Measurements from ENCODE around the gene ACHE. TPM values are rescaled to one million over a fixed set of nuclear protein-coding genes. Genes with fewer than 3 reads are reported as not detected.

Gene ACHE
- total and polyA plus RNA-seq, 2 donors from 2014 or later = 1.6 to 3.6 TPM

GRCh38 chr7:100887516-100888290, 8.0 kb downstream of the ACHE start:
- Histone ChIP-seq H3K4me1 (ENCODE audit: control insufficient read depth in 2 of 3, insufficient read depth in 2 of 3, low read depth in 1 of 3, low read length in 3 of 3) (peaks cover 0 to 18% (median 4%) of the 10 kb centered on the region in 3 donors), H3K4me3 (ENCODE audit: low read length in 3 of 3) (no peak overlapping the region), H3K27me3 (ENCODE audit: control insufficient read depth, insufficient read depth, low read length) (no peaks in the 10 kb centered on the region), H3K36me3 (ENCODE audit: control insufficient read depth in 2 of 3, insufficient read depth in 3 of 3, low read length in 3 of 3) (peaks cover 16 to 57% (median 33%) of the 10 kb centered on the region in 3 donors), H3K9ac (ENCODE audit: low read length in 3 of 3) (no peak overlapping the region), H3K27ac (ENCODE audit: low read depth in 2 of 2, low read length in 2 of 2) (peak overlapping the region in 1 of 2 donors; percentile 18), H3K9me3 (ENCODE audit: control insufficient read depth in 2 of 3, insufficient read depth in 1 of 3, low read length in 3 of 3) (no peaks in the 10 kb centered on the region)
- TF ChIP-seq CTCF (IDR thresholded peaks at IDR 0.05; ENCODE audit: borderline replicate concordance, extremely low read depth, insufficient read depth) = no peak
- FAIRE-seq = no peak
- intact Hi-C loops (cut with DNase I) = no loop called here
- DNase-seq = peak in 2 of 5 donors; percentile 64 to 78

GRCh38 chr7:100886936-100887515, 8.7 kb downstream of the ACHE start:
- intact Hi-C loops (cut with DNase I) = no loop called here
- Histone ChIP-seq H3K4me1 (ENCODE audit: control insufficient read depth in 2 of 3, insufficient read depth in 2 of 3, low read depth in 1 of 3, low read length in 3 of 3) (peaks cover 0 to 18% (median 4%) of the 10 kb centered on the region in 3 donors), H3K9me3 (ENCODE audit: control insufficient read depth in 2 of 3, insufficient read depth in 1 of 3, low read length in 3 of 3) (no peaks in the 10 kb centered on the region), H3K36me3 (ENCODE audit: control insufficient read depth in 2 of 3, insufficient read depth in 3 of 3, low read length in 3 of 3) (peaks cover 16 to 58% (median 34%) of the 10 kb centered on the region in 3 donors), H3K9ac (ENCODE audit: low read length in 3 of 3) (no peak overlapping the region), H3K27ac (ENCODE audit: low read depth in 2 of 2, low read length in 2 of 2) (peak overlapping the region in 1 of 2 donors; percentile 18), H3K4me3 (ENCODE audit: low read length in 3 of 3) (no peak overlapping the region), H3K27me3 (ENCODE audit: control insufficient read depth, insufficient read depth, low read length) (no peaks in the 10 kb centered on the region)
- no peak for FAIRE-seq
- no peak for TF ChIP-seq CTCF (IDR thresholded peaks at IDR 0.05; ENCODE audit: borderline replicate concordance, extremely low read depth, insufficient read depth)
- DNase-seq = peak in 1 of 5 donors; percentile 37

- no peak for TF ChIP-seq CTCF (IDR thresholded peaks at IDR 0.05; ENCODE audit: borderline replicate concordance, extremely low read depth, insufficient read depth)
- DNase-seq (peak in 1 of 5 donors; percentile 37), FAIRE-seq (no peak)
- intact Hi-C loops (cut with DNase I) = no loop called here
- Histone ChIP-seq H3K36me3 (ENCODE audit: control insufficient read depth in 2 of 3, insufficient read depth in 3 of 3, low read length in 3 of 3) (peaks cover 16 to 65% (median 39%) of the 10 kb centered on the region in 3 donors), H3K9me3 (ENCODE audit: control insufficient read depth in 2 of 3, insufficient read depth in 1 of 3, low read length in 3 of 3) (no peaks in the 10 kb centered on the region), H3K27me3 (ENCODE audit: control insufficient read depth, insufficient read depth, low read length) (no peaks in the 10 kb centered on the region), H3K9ac (ENCODE audit: low read length in 3 of 3) (no peak overlapping the region), H3K4me3 (ENCODE audit: low read length in 3 of 3) (no peak overlapping the region), H3K4me1 (ENCODE audit: control insufficient read depth in 2 of 3, insufficient read depth in 2 of 3, low read depth in 1 of 3, low read length in 3 of 3) (peaks cover 0 to 18% (median 4%) of the 10 kb centered on the region in 3 donors), H3K27ac (ENCODE audit: low read depth in 2 of 2, low read length in 2 of 2) (no peak overlapping the region)
These were observed 9.3 kb downstream of the ACHE start for GRCh38 chr7:100886142-100886935.
